Limb (tissue), 2 donors: ENCODE data around the gene NCK1.
"Not testable (repeated sequence)": the region's sequence is repeated elsewhere in the genome, so short reads cannot be mapped to it uniquely, and the experiment has no call there.

ENCODE experiments used
- DNase-seq, 2 donors: peaks; one replicate each; pipeline ENCODE4 v3.0.0-alpha.2; 2016; ENCODE audit errors: extremely low spot score in 2 of 2

NCK1 gene

GRCh38 chr3:136862617-136863322 is 762 bp downstream of the NCK1 start:
- peak in 1 of 2 donors; percentile 11 for DNase-seq

GRCh38 chr3:136869282-136869681 is 7.3 kb downstream of the NCK1 start:
- DNase-seq = no peak

- not testable (repeated sequence) for DNase-seq
Observed at GRCh38 chr3:136872258-136872657, 10.2 kb downstream of the NCK1 start.

- DNase-seq = not testable (repeated sequence)
Observed at GRCh38 chr3:136879510-136879909, 17.5 kb downstream of the NCK1 start.

GRCh38 chr3:136882571-136882970 is 20.6 kb downstream of the NCK1 start:
- DNase-seq = no peak

GRCh38 chr3:136883967-136884720 is 22.1 kb downstream of the NCK1 start:
- no peak for DNase-seq

GRCh38 chr3:136885357-136886213 is 23.6 kb downstream of the NCK1 start:
- DNase-seq = no peak

- DNase-seq = no peak
Observed at GRCh38 chr3:136889947-136890346, 27.9 kb downstream of the NCK1 start.

GRCh38 chr3:136891934-136892855 is 30.2 kb downstream of the NCK1 start:
- no peak for DNase-seq

GRCh38 chr3:136893848-136894443 is 31.9 kb downstream of the NCK1 start:
- DNase-seq = no peak

GRCh38 chr3:136897171-136897570 is 35.2 kb downstream of the NCK1 start:
- not testable (repeated sequence) for DNase-seq

- DNase-seq = no peak
Observed at GRCh38 chr3:136898549-136898948, 36.5 kb downstream of the NCK1 start.

- no peak for DNase-seq
Observed at GRCh38 chr3:136898954-136899353, 36.9 kb downstream of the NCK1 start.

- DNase-seq = no peak
Observed at GRCh38 chr3:136899622-136900158, 37.7 kb downstream of the NCK1 start.

GRCh38 chr3:136900694-136901093 is 38.7 kb downstream of the NCK1 start:
- DNase-seq = not testable (repeated sequence)

- no peak for DNase-seq
Observed at GRCh38 chr3:136901391-136901790, 39.4 kb downstream of the NCK1 start.

GRCh38 chr3:136902530-136902929 is 40.5 kb downstream of the NCK1 start:
- not testable (repeated sequence) for DNase-seq

- DNase-seq = no peak
Observed at GRCh38 chr3:136903899-136904298, 41.9 kb downstream of the NCK1 start.

- no peak for DNase-seq
Observed at GRCh38 chr3:136904746-136905145, 42.7 kb downstream of the NCK1 start.

GRCh38 chr3:136905549-136905948 is 43.5 kb downstream of the NCK1 start:
- no peak for DNase-seq
